ENCODE measurements around the gene LNX2. TPM values are rescaled to one million over a fixed set of nuclear protein-coding genes. Genes with fewer than 3 reads are reported as not detected.

The LNX2 gene
- 1 to 10 TPM; 3.2 to 7.6 (median 5.7) TPM for total RNA-seq

DNA sequence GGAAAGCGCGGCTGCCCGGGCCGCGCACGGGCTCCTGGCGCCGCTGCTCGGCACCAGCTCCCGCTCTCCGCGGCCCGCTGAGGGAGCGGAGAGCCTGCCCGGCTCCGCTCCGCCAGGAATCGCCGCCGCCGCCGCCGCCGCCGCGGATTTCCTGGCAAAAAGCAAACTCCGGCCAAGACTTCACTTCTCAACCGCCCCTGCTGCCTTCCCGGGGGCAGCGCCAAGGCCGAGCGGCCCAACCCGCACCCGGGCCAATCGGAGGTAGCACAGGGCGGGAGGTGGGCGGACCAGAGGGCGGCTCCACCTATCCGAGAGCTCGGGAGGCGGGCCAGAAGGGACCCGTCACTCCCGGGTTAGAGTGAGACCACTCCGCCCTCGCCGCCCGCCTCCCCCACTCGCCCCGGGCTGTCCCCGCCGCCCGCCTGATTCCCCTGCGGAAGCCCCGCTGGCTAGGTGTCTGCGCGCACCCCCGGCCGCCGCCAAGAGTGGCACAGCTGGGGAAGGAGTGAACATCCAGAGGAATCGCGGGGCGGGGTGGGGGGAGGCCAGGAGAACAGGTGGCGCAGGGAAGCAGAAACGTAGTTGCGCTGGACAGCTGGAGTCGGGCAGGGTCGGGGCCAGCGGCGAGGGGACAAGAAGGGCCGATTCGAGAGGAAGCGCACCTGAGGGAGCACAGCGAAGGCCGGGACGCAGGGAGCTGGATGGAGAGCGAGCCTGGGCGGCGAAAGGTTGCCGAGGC lies at the start of gene LNX2:
TSS of gene LNX2 (minus strand) at position 153 of the 739 bp plus-strand sequence. CDS start 38,826 bp downstream, outside the sequence.
- in situ Hi-C loops (cut with MboI; ENCODE audit: low pct_unique_long_range_greater_than_20kb in 2 of 9, low sequenced_read_pairs in 9 of 9, unreplicated experiment in 9 of 9) = no loop called here
- Histone ChIP-seq H3K4me3 (peak within 1 kb of the TSS; percentile 61 to 98 (median 89)), H3K27ac (peak within 1 kb of the TSS; percentile 22 to 56), H3K4me1 (replicated peaks in 1 of 2) (peaks cover 6 to 14% of the 10 kb centered on the region in 2 donors)
- WGBS, 10 experiments = no CpG with 5 or more reads among the region's 79 CpGs
- peak; percentile 85 to 95 (median 94) for ATAC-seq (replicated peaks in 6 of 8)

DNA sequence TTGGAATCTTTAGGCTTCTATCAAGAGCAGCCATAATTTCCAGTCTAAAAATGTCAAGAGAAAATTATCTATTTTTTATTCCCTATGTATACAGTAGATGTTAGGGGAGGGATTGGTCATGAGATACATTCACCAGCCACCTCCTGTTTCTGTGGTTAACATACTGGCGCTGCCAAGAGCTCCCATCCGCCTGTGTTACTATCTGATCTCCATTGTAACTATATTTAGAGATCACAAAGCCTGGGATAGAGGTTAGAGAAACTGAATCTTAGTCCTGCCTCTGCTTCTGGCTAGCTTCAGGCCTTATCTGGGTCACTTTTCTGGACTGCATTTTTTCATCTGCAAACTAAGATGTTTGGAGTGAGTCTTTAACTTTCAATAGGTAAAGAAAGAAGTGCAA lies 47.6 kb upstream of the LNX2 start:
- in situ Hi-C loops (cut with MboI; ENCODE audit: low pct_unique_long_range_greater_than_20kb in 2 of 9, low sequenced_read_pairs in 9 of 9, unreplicated experiment in 9 of 9) = no loop called here
- Histone ChIP-seq H3K4me3 (no peak overlapping the region), H3K27ac (no peak overlapping the region), H3K4me1 (replicated peaks in 1 of 2) (no peaks in the 10 kb centered on the region)
- 43 to 100% (median 93%) methylated on average over 1 to 2 of the region's 2 CpGs; no CpG with 5 or more reads in 5 of the 10 experiments for WGBS, 10 experiments
- no peak for ATAC-seq (replicated peaks in 6 of 8)

DNA sequence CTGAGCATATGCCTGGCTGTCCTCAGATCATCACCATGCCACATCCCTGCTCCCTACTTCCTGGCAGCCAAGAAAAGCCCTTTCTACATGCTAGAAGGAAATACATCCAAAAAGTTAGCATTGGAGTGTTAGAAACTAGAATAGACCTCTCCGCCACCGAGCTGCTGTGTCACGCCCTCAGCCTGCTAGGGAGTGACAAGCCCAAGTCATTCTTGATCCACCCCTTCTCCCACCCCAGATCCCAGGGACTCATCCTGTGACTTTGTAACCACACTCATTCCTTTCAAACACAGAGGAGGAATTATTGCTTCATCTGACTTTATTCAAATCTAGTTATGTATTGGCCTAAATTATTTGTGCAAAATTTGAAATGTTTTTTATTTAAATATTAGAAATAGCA lies 46.6 kb upstream of the LNX2 start:
- in situ Hi-C loops (cut with MboI; ENCODE audit: low pct_unique_long_range_greater_than_20kb in 2 of 9, low sequenced_read_pairs in 9 of 9, unreplicated experiment in 9 of 9) = no loop called here
- 80 to 100% (median 96%) methylated on average over 1 to 3 of the region's 3 CpGs; no CpG with 5 or more reads in 5 of the 10 experiments for WGBS, 10 experiments

DNA sequence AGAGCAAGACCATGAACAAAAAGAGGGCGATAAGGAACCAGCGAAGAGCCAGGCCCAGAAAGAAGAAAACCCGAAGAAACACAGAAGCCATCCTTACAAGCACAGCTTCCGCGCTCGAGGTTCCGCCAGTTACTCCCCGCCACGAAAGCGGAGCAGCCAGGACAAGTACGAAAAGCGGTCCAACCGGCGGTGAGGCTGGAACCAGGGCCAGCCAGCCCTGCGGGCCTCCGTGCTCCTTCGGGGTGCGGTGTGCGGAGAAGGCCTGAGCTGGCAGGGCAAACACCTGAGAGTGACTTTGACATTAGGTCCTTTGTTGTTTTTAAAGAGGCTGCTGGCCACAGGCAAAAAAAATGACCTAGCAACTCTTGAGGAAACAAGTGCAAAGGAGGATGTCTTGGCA lies 45.4 kb upstream of the LNX2 start:
- in situ Hi-C loops (cut with MboI; ENCODE audit: low pct_unique_long_range_greater_than_20kb in 2 of 9, low sequenced_read_pairs in 9 of 9, unreplicated experiment in 9 of 9) = no loop called here
- ATAC-seq (replicated peaks in 6 of 8) = no peak

More for the DNA sequence above, 46.6 kb upstream of the LNX2 start:
- Histone ChIP-seq H3K4me1 (replicated peaks in 1 of 2) (no peaks in the 10 kb centered on the region), H3K4me3 (no peak overlapping the region), H3K27ac (no peak overlapping the region)
- ATAC-seq (replicated peaks in 6 of 8) = peak in 1 of 8 experiments; percentile 48

GRCh38 chr13:27665333-27665732 lies 45.0 kb upstream of the LNX2 start:
- no peak overlapping the region for H3K4me3 ChIP-seq
- no peak overlapping the region for H3K27ac ChIP-seq
- 15 to 60% (median 41%) methylated on average over 1 to 3 of the region's 3 CpGs for WGBS, 10 experiments
- ATAC-seq (replicated peaks in 6 of 8) = no peak
- H3K4me1 ChIP-seq (replicated peaks in 1 of 2) = no peaks in the 10 kb centered on the region
- in situ Hi-C loops (cut with MboI; ENCODE audit: low pct_unique_long_range_greater_than_20kb in 2 of 9, low sequenced_read_pairs in 9 of 9, unreplicated experiment in 9 of 9) = no loop called here

More for the DNA sequence above, 45.4 kb upstream of the LNX2 start:
- H3K4me1 ChIP-seq (replicated peaks in 1 of 2) = no peaks in the 10 kb centered on the region
- WGBS, 10 experiments = 90 to 99% (median 96%) methylated on average over 5 to 17 of the region's 19 CpGs; no CpG with 5 or more reads in 3 of the 10 experiments
- H3K4me3 ChIP-seq = no peak overlapping the region
- H3K27ac ChIP-seq = no peak overlapping the region

- in situ Hi-C loops (cut with MboI; ENCODE audit: low pct_unique_long_range_greater_than_20kb in 2 of 9, low sequenced_read_pairs in 9 of 9, unreplicated experiment in 9 of 9) = no loop called here
- WGBS, 10 experiments = 65 to 100% (median 92%) methylated on average over 1 to 8 of the region's 8 CpGs
- Histone ChIP-seq H3K4me1 (replicated peaks in 1 of 2) (no peaks in the 10 kb centered on the region), H3K4me3 (no peak overlapping the region), H3K27ac (no peak overlapping the region)
- ATAC-seq (replicated peaks in 6 of 8) = no peak
Observed at GRCh38 chr13:27663947-27664346, 43.6 kb upstream of the LNX2 start.

DNA sequence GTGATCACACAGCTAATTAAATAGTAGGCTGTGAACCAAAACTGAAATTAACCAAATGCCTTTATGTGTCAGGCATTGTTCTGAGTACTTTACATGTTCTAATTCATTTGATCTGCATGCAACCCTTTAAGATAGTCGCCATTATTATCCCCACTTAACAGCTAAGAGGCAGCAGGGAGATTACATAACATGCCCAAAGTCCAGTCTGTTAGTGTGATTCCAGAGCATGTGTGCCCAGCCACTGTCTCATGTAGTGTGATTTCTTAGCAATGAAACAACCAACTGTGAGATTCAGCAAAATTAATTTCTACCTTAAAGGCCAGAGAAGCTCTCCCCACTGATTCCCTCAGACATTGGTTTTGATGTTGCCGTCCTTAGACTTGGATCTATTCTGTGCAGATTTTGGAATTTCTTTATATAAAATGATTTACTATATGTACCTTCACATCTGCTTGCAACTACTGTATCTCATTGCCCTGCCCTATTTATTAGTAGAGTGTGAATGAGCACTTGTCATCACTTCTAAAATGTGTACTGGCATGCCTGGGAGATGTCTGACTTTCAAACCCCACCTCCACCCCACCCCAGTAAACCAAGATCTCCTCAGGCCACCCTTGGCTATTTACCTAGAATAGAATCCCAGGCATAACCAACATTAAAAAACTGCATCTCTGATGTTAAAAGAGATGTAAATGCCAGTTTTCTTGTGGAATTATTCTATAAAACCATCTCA lies 42.6 kb upstream of the LNX2 start:
- Histone ChIP-seq H3K4me1 (replicated peaks in 1 of 2) (no peaks in the 10 kb centered on the region), H3K4me3 (no peak overlapping the region), H3K27ac (no peak overlapping the region)
- 92 to 100% (median 100%) methylated on average over 1 to 2 of the region's 2 CpGs; no CpG with 5 or more reads in 4 of the 10 experiments for WGBS, 10 experiments
- ATAC-seq (replicated peaks in 6 of 8) = peak in 2 of 8 experiments; percentile 18 to 39
- in situ Hi-C loops (cut with MboI; ENCODE audit: low pct_unique_long_range_greater_than_20kb in 2 of 9, low sequenced_read_pairs in 9 of 9, unreplicated experiment in 9 of 9) = no loop called here

DNA sequence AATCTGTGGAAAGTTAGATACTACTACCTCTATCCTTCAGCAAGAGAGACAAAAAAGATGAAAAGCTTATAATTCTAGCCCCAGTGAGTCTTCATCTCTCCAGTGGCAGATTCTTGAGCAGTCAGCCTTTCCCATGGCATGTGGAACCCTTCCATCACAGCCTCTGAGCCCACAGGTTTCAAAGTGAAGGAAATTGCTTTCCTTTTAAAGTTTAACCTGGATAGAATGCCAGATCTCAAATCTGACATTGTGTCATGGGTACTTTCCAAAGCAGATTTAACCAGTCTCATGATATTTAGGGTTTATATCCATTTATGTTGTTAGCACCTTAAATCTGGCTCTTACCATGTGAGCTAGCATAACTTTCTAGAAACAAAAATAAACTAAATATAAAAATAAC lies 40.7 kb upstream of the LNX2 start:
- ATAC-seq (replicated peaks in 6 of 8) = no peak
- in situ Hi-C loops (cut with MboI; ENCODE audit: low pct_unique_long_range_greater_than_20kb in 2 of 9, low sequenced_read_pairs in 9 of 9, unreplicated experiment in 9 of 9) = no loop called here
- Histone ChIP-seq H3K27ac (no peak overlapping the region), H3K4me1 (replicated peaks in 1 of 2) (no peaks in the 10 kb centered on the region), H3K4me3 (no peak overlapping the region)

DNA sequence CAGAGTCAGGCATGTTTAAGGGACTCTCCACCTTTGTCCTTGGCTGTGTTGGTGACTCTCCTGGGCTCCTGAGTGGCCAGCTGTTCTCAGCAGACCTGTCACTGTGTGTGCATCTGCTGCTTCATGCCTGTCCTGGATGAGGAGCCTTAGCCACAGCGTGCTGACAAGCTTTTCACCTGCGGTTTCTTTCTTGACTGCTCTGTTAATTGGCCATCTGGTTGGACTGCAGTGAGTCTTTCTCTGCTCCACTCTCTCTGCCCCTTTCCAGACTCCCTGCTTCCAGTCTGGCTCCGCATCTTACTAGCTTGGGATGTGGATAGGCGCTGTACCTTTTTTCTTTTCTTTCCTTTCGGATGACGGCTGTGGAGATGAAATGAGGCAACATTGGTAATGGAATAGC lies 40.2 kb upstream of the LNX2 start:
- ATAC-seq (replicated peaks in 6 of 8) = no peak
- 80 to 100% (median 97%) methylated on average over 1 to 5 of the region's 6 CpGs; no CpG with 5 or more reads in 3 of the 10 experiments for WGBS, 10 experiments
- Histone ChIP-seq H3K4me3 (no peak overlapping the region), H3K27ac (no peak overlapping the region), H3K4me1 (replicated peaks in 1 of 2) (no peaks in the 10 kb centered on the region)
- in situ Hi-C loops (cut with MboI; ENCODE audit: low pct_unique_long_range_greater_than_20kb in 2 of 9, low sequenced_read_pairs in 9 of 9, unreplicated experiment in 9 of 9) = no loop called here

DNA sequence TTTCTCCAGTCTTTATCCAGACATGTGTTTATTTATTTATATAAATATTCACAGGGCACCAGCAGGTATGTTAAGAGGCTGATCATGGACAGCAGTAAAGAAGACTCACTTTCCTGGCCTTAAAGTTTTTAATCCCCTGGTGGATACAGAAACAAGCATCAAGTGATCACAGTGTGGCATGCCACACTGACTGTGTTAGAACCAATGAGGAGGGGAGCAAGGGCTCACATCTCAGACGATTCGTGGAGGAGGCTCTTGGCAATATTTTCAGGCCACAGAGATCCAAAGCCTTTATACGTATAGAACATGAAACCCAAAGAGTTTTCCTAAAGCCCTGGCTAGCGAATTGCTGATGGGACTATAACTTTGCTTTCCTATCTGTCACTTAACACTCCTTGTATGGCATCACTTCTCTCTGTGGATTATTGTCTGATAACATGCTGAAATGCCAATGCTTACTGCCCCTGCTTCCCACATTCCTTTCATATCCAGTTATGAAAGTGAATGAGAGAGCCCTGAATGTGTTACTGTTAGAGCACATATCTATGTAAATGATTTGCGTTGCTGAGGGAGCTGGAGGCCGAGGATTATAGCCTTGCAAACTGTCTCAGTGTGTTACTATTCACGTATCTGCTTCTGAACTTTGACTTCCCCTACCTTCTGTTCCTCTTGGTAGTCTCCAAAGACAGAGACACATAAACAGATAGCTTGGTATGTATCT lies 39.0 kb upstream of the LNX2 start:
- Histone ChIP-seq H3K27ac (no peak overlapping the region), H3K4me3 (no peak overlapping the region), H3K4me1 (replicated peaks in 1 of 2) (no peaks in the 10 kb centered on the region)
- peak in 2 of 8 experiments; percentile 23 to 94 for ATAC-seq (replicated peaks in 6 of 8)
- in situ Hi-C loops (cut with MboI; ENCODE audit: low pct_unique_long_range_greater_than_20kb in 2 of 9, low sequenced_read_pairs in 9 of 9, unreplicated experiment in 9 of 9) = no loop called here
- 70 to 100% (median 87%) methylated on average over 1 to 6 of the region's 7 CpGs; no CpG with 5 or more reads in 2 of the 10 experiments for WGBS, 10 experiments

DNA sequence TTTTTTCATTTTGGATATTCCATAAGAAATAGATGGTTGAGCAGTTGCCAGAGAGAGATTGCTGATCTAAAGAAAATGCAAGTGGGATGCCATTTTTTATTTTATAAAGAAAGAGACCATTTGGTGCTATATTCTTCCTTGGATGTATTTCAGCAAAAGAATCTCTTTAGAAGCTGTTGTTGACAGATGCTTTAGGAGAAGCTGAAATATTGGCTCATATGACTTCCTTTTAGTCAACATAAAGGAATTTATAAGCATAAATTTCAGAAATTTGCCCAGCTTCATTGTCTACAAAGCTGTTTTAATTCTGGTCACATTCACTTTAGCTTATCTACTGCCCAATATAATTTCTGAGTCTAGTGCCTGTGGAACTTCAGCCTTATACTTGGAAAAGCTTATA lies 38.2 kb upstream of the LNX2 start:
- no peak for ATAC-seq (replicated peaks in 6 of 8)
- in situ Hi-C loops (cut with MboI; ENCODE audit: low pct_unique_long_range_greater_than_20kb in 2 of 9, low sequenced_read_pairs in 9 of 9, unreplicated experiment in 9 of 9) = no loop called here
- Histone ChIP-seq H3K4me3 (no peak overlapping the region), H3K4me1 (replicated peaks in 1 of 2) (no peaks in the 10 kb centered on the region), H3K27ac (no peak overlapping the region)

DNA sequence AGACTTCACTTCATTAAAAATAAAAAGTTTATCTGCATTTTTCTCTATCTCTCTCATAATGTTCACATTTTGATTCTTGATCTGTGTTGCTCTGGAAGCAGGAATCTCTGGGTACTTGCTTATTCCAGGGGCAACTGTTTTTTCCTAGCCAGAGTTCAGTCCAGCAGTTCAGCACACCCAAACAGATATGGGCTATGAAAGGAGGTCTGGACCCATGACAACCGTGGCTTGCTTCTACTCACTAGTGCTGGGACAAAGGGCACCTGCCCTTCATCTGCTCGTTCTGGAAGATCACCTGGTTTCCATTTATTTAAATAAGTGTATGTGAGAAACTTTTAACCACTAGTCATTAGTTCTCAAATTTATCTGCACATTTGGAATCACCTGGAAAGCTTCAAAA lies 37.4 kb upstream of the LNX2 start:
- in situ Hi-C loops (cut with MboI; ENCODE audit: low pct_unique_long_range_greater_than_20kb in 2 of 9, low sequenced_read_pairs in 9 of 9, unreplicated experiment in 9 of 9) = no loop called here
- Histone ChIP-seq H3K27ac (no peak overlapping the region), H3K4me3 (no peak overlapping the region), H3K4me1 (replicated peaks in 1 of 2) (no peaks in the 10 kb centered on the region)
- 86 to 100% (median 100%) methylated on average over 1 to 2 of the region's 2 CpGs; no CpG with 5 or more reads in 5 of the 10 experiments for WGBS, 10 experiments
- no peak for ATAC-seq (replicated peaks in 6 of 8)

GRCh38 chr13:27654816-27655215 lies 34.5 kb upstream of the LNX2 start:
- H3K27ac ChIP-seq = no peak overlapping the region
- WGBS, 10 experiments = 86 to 100% (median 100%) methylated on average over 1 of the region's 1 CpG; no CpG with 5 or more reads in 1 of the 10 experiments
- H3K4me3 ChIP-seq = no peak overlapping the region
- H3K4me1 ChIP-seq (replicated peaks in 1 of 2) = no peaks in the 10 kb centered on the region
- in situ Hi-C loops (cut with MboI; ENCODE audit: low pct_unique_long_range_greater_than_20kb in 2 of 9, low sequenced_read_pairs in 9 of 9, unreplicated experiment in 9 of 9) = no loop called here
- no peak for ATAC-seq (replicated peaks in 6 of 8)
